ENCODE data around the gene RALBP1. TPM values are rescaled to one million over a fixed set of nuclear protein-coding genes. Genes with fewer than 3 reads are reported as not detected.

The RALBP1 gene
- total RNA-seq, 1 donor from 2014 or later: 44.5 TPM

DNA sequence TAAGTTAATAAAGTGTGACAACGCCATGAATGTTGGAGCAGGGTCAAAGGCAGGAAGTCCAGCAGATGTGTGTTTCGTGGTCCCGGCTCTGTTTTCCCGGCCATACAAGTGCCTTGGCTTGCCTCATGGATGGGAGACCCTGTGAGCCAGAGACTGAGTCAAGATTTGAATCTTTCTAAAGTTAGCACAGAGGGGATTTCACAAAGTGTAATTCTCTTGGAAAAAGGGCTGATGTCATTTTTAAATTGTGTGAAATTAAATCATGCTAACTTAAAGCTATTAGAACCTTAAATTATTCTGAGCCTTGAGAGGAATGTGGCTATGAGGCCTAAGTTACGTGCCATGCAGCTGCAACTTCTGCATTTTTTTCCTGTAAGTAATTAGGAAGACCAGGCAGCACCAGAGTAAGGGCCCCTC is 38.3 kb upstream of the RALBP1 start:
- Mint-ChIP-seq H3K36me3 (peaks cover 6% of the 10 kb centered on the region), H3K9me3 (no peaks in the 10 kb centered on the region), H3K27ac (no peak overlapping the region), H3K4me3 (no peak overlapping the region), H3K4me1 (ENCODE audit: unreplicated experiment) (peaks cover 25% of the 10 kb centered on the region), H3K27me3 (no peaks in the 10 kb centered on the region)
- no peak for DNase-seq (ENCODE audit: extremely low spot score, unreplicated experiment)
- TF ChIP-seq CTCF (conservative IDR thresholded peaks at IDR 0.05): no peak

- H3K9me3 Mint-ChIP-seq: no peaks in the 10 kb centered on the region
- no peak for DNase-seq (ENCODE audit: extremely low spot score, unreplicated experiment)
- no peak overlapping the region for H3K4me3 Mint-ChIP-seq
- no peaks in the 10 kb centered on the region for H3K27me3 Mint-ChIP-seq
- peaks cover 25% of the 10 kb centered on the region for H3K4me1 Mint-ChIP-seq (ENCODE audit: unreplicated experiment)
- peaks cover 6% of the 10 kb centered on the region for H3K36me3 Mint-ChIP-seq
- H3K27ac Mint-ChIP-seq: no peak overlapping the region
- TF ChIP-seq CTCF (conservative IDR thresholded peaks at IDR 0.05): no peak
These were observed 37.6 kb upstream of the RALBP1 start for GRCh38 chr18:9437672-9438071.

GRCh38 chr18:9441061-9441460 is 34.3 kb upstream of the RALBP1 start:
- Mint-ChIP-seq H3K4me1 (ENCODE audit: unreplicated experiment) (peaks cover 12% of the 10 kb centered on the region), H3K9me3 (no peaks in the 10 kb centered on the region), H3K27ac (no peak overlapping the region), H3K27me3 (no peaks in the 10 kb centered on the region), H3K4me3 (no peak overlapping the region), H3K36me3 (no peaks in the 10 kb centered on the region)
- no peak for DNase-seq (ENCODE audit: extremely low spot score, unreplicated experiment)
- TF ChIP-seq CTCF (conservative IDR thresholded peaks at IDR 0.05): no peak

- Mint-ChIP-seq H3K27me3 (no peaks in the 10 kb centered on the region), H3K4me1 (ENCODE audit: unreplicated experiment) (no peaks in the 10 kb centered on the region), H3K9me3 (peaks cover 9% of the 10 kb centered on the region), H3K36me3 (no peaks in the 10 kb centered on the region), H3K27ac (no peak overlapping the region), H3K4me3 (no peak overlapping the region)
- no peak for DNase-seq (ENCODE audit: extremely low spot score, unreplicated experiment)
- TF ChIP-seq CTCF (conservative IDR thresholded peaks at IDR 0.05): no peak
These were observed 30.8 kb upstream of the RALBP1 start for GRCh38 chr18:9444549-9444948.

- TF ChIP-seq CTCF (conservative IDR thresholded peaks at IDR 0.05): no peak
- Mint-ChIP-seq H3K27ac (no peak overlapping the region), H3K4me3 (no peak overlapping the region), H3K36me3 (no peaks in the 10 kb centered on the region), H3K9me3 (peaks cover 9% of the 10 kb centered on the region), H3K4me1 (ENCODE audit: unreplicated experiment) (no peaks in the 10 kb centered on the region), H3K27me3 (no peaks in the 10 kb centered on the region)
- DNase-seq (ENCODE audit: extremely low spot score, unreplicated experiment): no peak
These were observed 28.5 kb upstream of the RALBP1 start for GRCh38 chr18:9446839-9447238.

DNA sequence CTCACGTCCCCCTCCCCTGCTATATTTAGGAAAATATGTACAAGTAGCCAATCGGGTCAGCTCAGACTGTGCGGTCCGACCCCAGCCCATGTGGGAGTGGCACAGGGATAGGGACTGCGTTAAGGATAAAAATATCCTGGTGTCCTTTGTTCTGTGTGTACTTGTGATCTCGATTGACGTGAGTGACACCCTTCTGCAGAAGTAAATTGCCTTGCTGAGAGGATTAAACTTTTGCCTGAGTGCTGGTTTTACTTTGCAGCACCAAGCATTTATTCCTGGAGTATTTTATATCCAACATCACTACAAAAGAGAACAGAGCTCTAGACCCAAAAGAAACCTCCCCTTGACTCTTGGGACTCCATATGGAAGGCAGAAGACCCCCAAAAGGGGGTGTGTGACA is 28.0 kb upstream of the RALBP1 start:
- no peak for DNase-seq (ENCODE audit: extremely low spot score, unreplicated experiment)
- TF ChIP-seq CTCF (conservative IDR thresholded peaks at IDR 0.05): no peak
- H3K27me3 Mint-ChIP-seq: no peaks in the 10 kb centered on the region
- H3K36me3 Mint-ChIP-seq: no peaks in the 10 kb centered on the region
- no peak overlapping the region for H3K27ac Mint-ChIP-seq
- H3K4me3 Mint-ChIP-seq: no peak overlapping the region
- peaks cover 9% of the 10 kb centered on the region for H3K9me3 Mint-ChIP-seq
- H3K4me1 Mint-ChIP-seq (ENCODE audit: unreplicated experiment): no peaks in the 10 kb centered on the region
